Loucy (cell line): ENCODE results near the gene MMEL1.

Experiments used
- H2AFZ ChIP-seq: fragments of 200-600 bp; sonication (generic); 2 replicates; pipeline ENCODE4 v1.6.0; 2016; ENCODE audit warnings: antibody characterized with exemption, mild to moderate bottlenecking, low read length, moderate library complexity
- H3F3A ChIP-seq: fragments of 200-600 bp; 2 replicates; pipeline ENCODE4 v1.6.0; 2016; ENCODE audit warnings: antibody characterized with exemption, low read depth, mild to moderate bottlenecking
- H3K27me3 ChIP-seq: fragments of 200-600 bp; sonication (generic); 2 replicates; pipeline ENCODE4 v1.6.1; 2014; ENCODE audit warnings: low read length, mild to moderate bottlenecking; ENCODE audit not compliant: insufficient read depth, poor library complexity, severe bottlenecking
- H3K36me3 ChIP-seq: fragments of 200-600 bp; sonication (generic); 2 replicates; pipeline ENCODE4 v1.6.1; 2016; ENCODE audit warnings: low read length; ENCODE audit not compliant: insufficient read depth
- H3K4me1 ChIP-seq: fragments of 200-600 bp; sonication (generic); 2 replicates; pipeline ENCODE4 v1.5.1; 2014; ENCODE audit warnings: low read length, mild to moderate bottlenecking; ENCODE audit not compliant: insufficient read depth, poor library complexity, severe bottlenecking
- H3K4me2 ChIP-seq: fragments of 200-600 bp; sonication (generic); 2 replicates; pipeline ENCODE4 v1.6.0; 2014; ENCODE audit warnings: antibody characterized with exemption, low read length, low read depth, mild to moderate bottlenecking; ENCODE audit not compliant: poor library complexity, severe bottlenecking
- H3K4me3 ChIP-seq: fragments of 200-600 bp; sonication (generic); 2 replicates; pipeline ENCODE4 v1.5.1; 2014; ENCODE audit warnings: low read length, mild to moderate bottlenecking, mixed read lengths; ENCODE audit not compliant: poor library complexity, severe bottlenecking
- H3K79me2 ChIP-seq: fragments of 200-600 bp; sonication (generic); 2 replicates; pipeline ENCODE4 v1.6.1; 2014; ENCODE audit warnings: low read length; ENCODE audit not compliant: insufficient read depth
- H3K9ac ChIP-seq: fragments of 200-600 bp; sonication (generic); 2 replicates; pipeline ENCODE4 v1.6.0; 2014; ENCODE audit warnings: mild to moderate bottlenecking, low read depth, low read length, moderate library complexity; ENCODE audit not compliant: poor library complexity, severe bottlenecking
- H3K9me2 ChIP-seq: fragments of 200-600 bp; sonication (generic); replicated peaks from 2 replicates; pipeline ENCODE4 v1.6.1; 2016; ENCODE audit warnings: low read depth, low read length, mixed read lengths
- H3K9me3 ChIP-seq: fragments of 200-600 bp; sonication (generic); 2 replicates; pipeline ENCODE4 v1.6.1; 2014; ENCODE audit warnings: mild to moderate bottlenecking, antibody characterized with exemption, low read length, low read depth; ENCODE audit not compliant: insufficient read depth
- H4K20me1 ChIP-seq: fragments of 200-600 bp; sonication (generic); 2 replicates; pipeline ENCODE4 v1.6.0; 2014; ENCODE audit warnings: antibody characterized with exemption, low read length, mild to moderate bottlenecking; ENCODE audit not compliant: insufficient read depth, poor library complexity, severe bottlenecking
- CTCF ChIP-seq: fragments of 200-600 bp; sonication (generic); conservative IDR thresholded peaks from 2 replicates; pipeline ENCODE4 v1.5.1; 2014; ENCODE audit warnings: mild to moderate bottlenecking, antibody characterized with exemption, low read length
- EZH2phosphoT487 ChIP-seq: fragments of 200-600 bp; IDR thresholded peaks from 2 replicates; pipeline ENCODE4 v1.6.1; 2018; ENCODE audit warnings: antibody characterized with exemption, mild to moderate bottlenecking, moderate library complexity, borderline replicate concordance

The MMEL1 gene

GRCh38 chr1:2597441-2598328 is 35.1 kb downstream of the MMEL1 start:
- TF ChIP-seq EZH2phosphoT487: no peak
- no peak for TF ChIP-seq CTCF
- H3K4me1 ChIP-seq: no peaks in the 10 kb centered on the region
- no peak overlapping the region for H3K4me3 ChIP-seq
- no peaks in the 10 kb centered on the region for H3F3A ChIP-seq
- H3K9ac ChIP-seq: no peak overlapping the region
- H3K9me3 ChIP-seq: peaks cover 4% of the 10 kb centered on the region; the same call in 1 of the 2 replicates
- no peaks in the 10 kb centered on the region for H3K36me3 ChIP-seq
- H2AFZ ChIP-seq: no peak overlapping the region
- no peaks in the 10 kb centered on the region for H3K79me2 ChIP-seq
- no peak overlapping the region for H3K4me2 ChIP-seq
- no peaks in the 10 kb centered on the region for H3K27me3 ChIP-seq
- no peaks in the 10 kb centered on the region for H4K20me1 ChIP-seq
- no peaks in the 10 kb centered on the region for H3K9me2 ChIP-seq

GRCh38 chr1:2596530-2597333 is 36.1 kb downstream of the MMEL1 start:
- H4K20me1 ChIP-seq: no peaks in the 10 kb centered on the region
- H3K36me3 ChIP-seq: no peaks in the 10 kb centered on the region
- H3F3A ChIP-seq: no peaks in the 10 kb centered on the region
- no peaks in the 10 kb centered on the region for H3K27me3 ChIP-seq
- peaks cover 4% of the 10 kb centered on the region; the same call in 1 of the 2 replicates for H3K9me3 ChIP-seq
- H3K79me2 ChIP-seq: no peaks in the 10 kb centered on the region
- no peaks in the 10 kb centered on the region for H3K4me1 ChIP-seq
- no peaks in the 10 kb centered on the region for H3K9me2 ChIP-seq
- H3K4me3 ChIP-seq: no peak overlapping the region
- no peak overlapping the region for H3K4me2 ChIP-seq
- TF ChIP-seq EZH2phosphoT487 (no peak), CTCF (no peak)
- H3K9ac ChIP-seq: no peak overlapping the region
- no peak overlapping the region for H2AFZ ChIP-seq

- Histone ChIP-seq H3K9me3 (peaks cover 4% of the 10 kb centered on the region; the same call in 1 of the 2 replicates), H3K4me3 (no peak overlapping the region), H3K9me2 (no peaks in the 10 kb centered on the region), H3K9ac (no peak overlapping the region), H3F3A (no peaks in the 10 kb centered on the region), H3K4me1 (no peaks in the 10 kb centered on the region), H3K4me2 (no peak overlapping the region), H3K36me3 (no peaks in the 10 kb centered on the region), H3K79me2 (no peaks in the 10 kb centered on the region), H2AFZ (no peak overlapping the region), H4K20me1 (no peaks in the 10 kb centered on the region), H3K27me3 (no peaks in the 10 kb centered on the region)
- no peak for TF ChIP-seq EZH2phosphoT487
- TF ChIP-seq CTCF: no peak
Measured at GRCh38 chr1:2595812-2596529, 36.8 kb downstream of the MMEL1 start.
